Measurements from ENCODE around the gene LURAP1L. TPM values are rescaled to one million over a fixed set of nuclear protein-coding genes. Genes with fewer than 3 reads are reported as not detected.

Gene LURAP1L
- total RNA-seq, 2 experiments from 2014 or later, result not detected

DNA sequence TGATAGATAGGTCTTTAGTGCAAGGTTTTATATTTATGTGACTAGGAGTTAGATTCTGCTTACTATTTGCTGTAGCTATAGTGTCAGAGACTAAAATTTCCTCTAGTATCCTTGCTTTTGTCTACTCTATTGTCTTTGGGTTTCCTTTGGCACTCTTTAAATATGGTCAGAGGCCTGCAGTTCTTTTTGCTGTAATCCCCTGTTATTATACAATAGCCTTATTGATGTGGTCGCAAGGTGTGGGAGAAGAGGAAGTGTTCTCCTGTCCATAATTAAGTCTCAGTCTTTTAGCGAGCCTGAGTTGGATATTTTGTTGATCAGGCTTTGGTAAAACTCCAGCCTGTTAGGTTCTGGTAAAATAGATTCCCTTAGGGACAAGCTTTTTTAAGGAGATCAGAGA, 34.9 kb downstream of the LURAP1L start:
- no peak overlapping the region for H3K4me3 ChIP-seq (ENCODE audit: low read depth, low read length, poor library complexity, severe bottlenecking)
- ChIA-PET CTCF (ENCODE audit: unreplicated experiment) (no interaction called here), POLR2A (interaction anchor here (0.7 to 1.0 kb wide), 4 partner anchors 9 to 995 kb away, joined by 3 to 4 read pairs (median 3); no protein-coding TSS in a partner anchor)
- no peaks in the 10 kb centered on the region for H3K9me2 ChIP-seq (ENCODE audit: insufficient read depth, low read length)
- H3K4me1 ChIP-seq (ENCODE audit: insufficient read depth, low read length, poor library complexity, severe bottlenecking), result no peaks in the 10 kb centered on the region
- H2AFZ ChIP-seq (ENCODE audit: low read length), result no peak overlapping the region
- no TSS peak for BruUV-seq (replicated peaks)
- no peaks in the 10 kb centered on the region for H3K9me3 ChIP-seq (ENCODE audit: low read length)
- no peak overlapping the region for H3K27ac ChIP-seq (ENCODE audit: low read depth, low read length, poor library complexity, severe bottlenecking)
- intact Hi-C loops (cut with micrococcal nuclease; ENCODE audit: unreplicated experiment), result no loop called here
- DNase-seq (ENCODE audit: low spot score), result no peak
- H3K36me3 ChIP-seq (ENCODE audit: insufficient read depth, low read length), result no peaks in the 10 kb centered on the region
- H3K79me2 ChIP-seq (ENCODE audit: insufficient read depth, low read depth, low read length), result no peaks in the 10 kb centered on the region
- H3K4me2 ChIP-seq (ENCODE audit: low read length), result no peak overlapping the region
- TF ChIP-seq EZH2phosphoT487 (IDR thresholded peaks at IDR 0.05; ENCODE audit: borderline replicate concordance, low read depth, low read length), result no peak
- TF ChIP-seq, protein P1, sequence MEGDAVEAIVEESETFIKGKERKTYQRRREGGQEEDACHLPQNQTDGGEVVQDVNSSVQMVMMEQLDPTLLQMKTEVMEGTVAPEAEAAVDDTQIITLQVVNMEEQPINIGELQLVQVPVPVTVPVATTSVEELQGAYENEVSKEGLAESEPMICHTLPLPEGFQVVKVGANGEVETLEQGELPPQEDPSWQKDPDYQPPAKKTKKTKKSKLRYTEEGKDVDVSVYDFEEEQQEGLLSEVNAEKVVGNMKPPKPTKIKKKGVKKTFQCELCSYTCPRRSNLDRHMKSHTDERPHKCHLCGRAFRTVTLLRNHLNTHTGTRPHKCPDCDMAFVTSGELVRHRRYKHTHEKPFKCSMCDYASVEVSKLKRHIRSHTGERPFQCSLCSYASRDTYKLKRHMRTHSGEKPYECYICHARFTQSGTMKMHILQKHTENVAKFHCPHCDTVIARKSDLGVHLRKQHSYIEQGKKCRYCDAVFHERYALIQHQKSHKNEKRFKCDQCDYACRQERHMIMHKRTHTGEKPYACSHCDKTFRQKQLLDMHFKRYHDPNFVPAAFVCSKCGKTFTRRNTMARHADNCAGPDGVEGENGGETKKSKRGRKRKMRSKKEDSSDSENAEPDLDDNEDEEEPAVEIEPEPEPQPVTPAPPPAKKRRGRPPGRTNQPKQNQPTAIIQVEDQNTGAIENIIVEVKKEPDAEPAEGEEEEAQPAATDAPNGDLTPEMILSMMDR (conservative IDR thresholded peaks at IDR 0.05; ENCODE audit: low read length), result no peak
- no peaks in the 10 kb centered on the region for H4K20me1 ChIP-seq (ENCODE audit: insufficient read depth, low read length)

- no peaks in the 10 kb centered on the region for H4K20me1 ChIP-seq (ENCODE audit: insufficient read depth, low read length)
- CTCF ChIA-PET (ENCODE audit: unreplicated experiment), result no interaction called here
- H3K79me2 ChIP-seq (ENCODE audit: insufficient read depth, low read depth, low read length), result no peaks in the 10 kb centered on the region
- H3K9me3 ChIP-seq (ENCODE audit: low read length), result no peaks in the 10 kb centered on the region
- H3K4me3 ChIP-seq (ENCODE audit: low read depth, low read length, poor library complexity, severe bottlenecking), result no peak overlapping the region
- H3K4me2 ChIP-seq (ENCODE audit: low read length), result no peak overlapping the region
- no TSS peak for BruUV-seq (replicated peaks)
- intact Hi-C loops (cut with micrococcal nuclease; ENCODE audit: unreplicated experiment), result no loop called here
- H3K4me1 ChIP-seq (ENCODE audit: insufficient read depth, low read length, poor library complexity, severe bottlenecking), result no peaks in the 10 kb centered on the region
- POLR2A ChIA-PET, result no interaction called here
- no peaks in the 10 kb centered on the region for H3K9me2 ChIP-seq (ENCODE audit: insufficient read depth, low read length)
- no peak overlapping the region for H2AFZ ChIP-seq (ENCODE audit: low read length)
- TF ChIP-seq, protein P1 (conservative IDR thresholded peaks at IDR 0.05; ENCODE audit: low read length), result no peak
- TF ChIP-seq EZH2phosphoT487 (IDR thresholded peaks at IDR 0.05; ENCODE audit: borderline replicate concordance, low read depth, low read length), result no peak
- no peak overlapping the region for H3K27ac ChIP-seq (ENCODE audit: low read depth, low read length, poor library complexity, severe bottlenecking)
- H3K36me3 ChIP-seq (ENCODE audit: insufficient read depth, low read length), result no peaks in the 10 kb centered on the region
- DNase-seq (ENCODE audit: low spot score), result no peak
These were observed 37.1 kb downstream of the LURAP1L start for GRCh38 chr9:12811935-12812334.

DNA sequence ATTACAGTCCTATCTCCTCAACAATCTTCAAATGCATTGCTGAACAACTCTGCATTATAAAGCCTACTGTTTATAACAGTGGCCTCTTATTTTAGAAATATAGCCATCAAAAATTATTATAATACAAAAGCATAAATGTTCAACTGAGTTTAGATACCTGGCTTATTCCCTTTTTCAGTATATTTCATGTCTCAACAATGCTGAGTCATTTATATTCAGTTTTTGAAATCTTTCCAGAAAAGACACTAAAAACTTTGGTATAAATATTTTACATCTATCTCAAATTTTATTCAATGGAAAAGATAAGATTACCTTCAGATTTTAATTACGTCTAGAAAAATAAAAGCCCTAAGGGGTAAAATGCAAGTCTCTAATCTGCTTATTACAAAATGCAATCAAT, 37.9 kb downstream of the LURAP1L start:
- ChIA-PET CTCF (ENCODE audit: unreplicated experiment) (no interaction called here), POLR2A (no interaction called here)
- no peaks in the 10 kb centered on the region for H3K79me2 ChIP-seq (ENCODE audit: insufficient read depth, low read depth, low read length)
- no peak for DNase-seq (ENCODE audit: low spot score)
- H4K20me1 ChIP-seq (ENCODE audit: insufficient read depth, low read length), result no peaks in the 10 kb centered on the region
- H3K4me2 ChIP-seq (ENCODE audit: low read length), result no peak overlapping the region
- H3K36me3 ChIP-seq (ENCODE audit: insufficient read depth, low read length), result no peaks in the 10 kb centered on the region
- H2AFZ ChIP-seq (ENCODE audit: low read length), result no peak overlapping the region
- intact Hi-C loops (cut with micrococcal nuclease; ENCODE audit: unreplicated experiment), result no loop called here
- H3K4me1 ChIP-seq (ENCODE audit: insufficient read depth, low read length, poor library complexity, severe bottlenecking), result no peaks in the 10 kb centered on the region
- no peak for TF ChIP-seq EZH2phosphoT487 (IDR thresholded peaks at IDR 0.05; ENCODE audit: borderline replicate concordance, low read depth, low read length)
- TF ChIP-seq, protein P1 (conservative IDR thresholded peaks at IDR 0.05; ENCODE audit: low read length), result no peak
- H3K4me3 ChIP-seq (ENCODE audit: low read depth, low read length, poor library complexity, severe bottlenecking), result no peak overlapping the region
- H3K27ac ChIP-seq (ENCODE audit: low read depth, low read length, poor library complexity, severe bottlenecking), result no peak overlapping the region
- H3K9me3 ChIP-seq (ENCODE audit: low read length), result no peaks in the 10 kb centered on the region
- BruUV-seq (replicated peaks), result no TSS peak
- no peaks in the 10 kb centered on the region for H3K9me2 ChIP-seq (ENCODE audit: insufficient read depth, low read length)

Measured in OCI-LY7 (cell line).